Mesodermal cell (in vitro differentiated cells): ENCODE results near the gene TPM2.

Experiments used
- H3K27ac ChIP-seq: 2 replicates; pipeline ENCODE4 v1.7.0; 2013; ENCODE audit warnings: mild to moderate bottlenecking, low read depth, low read length, moderate library complexity; ENCODE audit not compliant: severe bottlenecking
- H3K36me3 ChIP-seq: 2 replicates; pipeline ENCODE4 v1.7.1; 2013; ENCODE audit warnings: mild to moderate bottlenecking, low read length, moderate library complexity; ENCODE audit not compliant: control insufficient read depth, insufficient read depth
- H3K4me1 ChIP-seq: one replicate; pipeline ENCODE4 v1.7.1; 2013; ENCODE audit warnings: mild to moderate bottlenecking, low read length; ENCODE audit not compliant: insufficient read depth, control insufficient read depth, poor library complexity, severe bottlenecking
- H3K4me3 ChIP-seq: 2 replicates; pipeline ENCODE4 v1.7.0; 2013; ENCODE audit warnings: low read length, control low read depth, mild to moderate bottlenecking; ENCODE audit not compliant: insufficient read depth, poor library complexity, severe bottlenecking; ENCODE audit errors: extremely low read depth
- H3K9me3 ChIP-seq: 2 replicates; pipeline ENCODE4 v1.7.1; 2013; ENCODE audit warnings: mild to moderate bottlenecking, low read length, moderate library complexity; ENCODE audit not compliant: control insufficient read depth
- WGBS, 2 experiments: methylation state at CpG; one replicate each; pipeline ENCODE4 v1.1.5; 2013; ENCODE audit warnings: missing lambda C conversion rate in 2 of 2; ENCODE audit not compliant: insufficient coverage in 2 of 2; 5-methylcytosine and 5-hydroxymethylcytosine counted together

The TPM2 gene

GRCh38 chr9:35691757-35692301 lies 2.1 kb upstream of the TPM2 start:
- Histone ChIP-seq H3K36me3 (peaks cover 29% of the 10 kb centered on the region), H3K4me3 (peak overlapping the region; percentile 79), H3K4me1 (peaks cover 19% of the 10 kb centered on the region), H3K9me3 (no peaks in the 10 kb centered on the region), H3K27ac (peak overlapping the region; percentile 92)
- WGBS, 2 experiments: 65 to 67% methylated on average over 10 of the region's 13 CpGs

- Histone ChIP-seq H3K4me1 (peaks cover 23% of the 10 kb centered on the region), H3K27ac (peak overlapping the region; percentile 92), H3K9me3 (no peaks in the 10 kb centered on the region), H3K36me3 (peaks cover 30% of the 10 kb centered on the region), H3K4me3 (peak overlapping the region; percentile 79)
- WGBS, 2 experiments: 12 to 18% methylated on average over 8 to 9 of the region's 10 CpGs
Observed at GRCh38 chr9:35691334-35691650, 1.6 kb upstream of the TPM2 start.

- peak overlapping the region; percentile 79 for H3K4me3 ChIP-seq
- H3K36me3 ChIP-seq: peaks cover 30% of the 10 kb centered on the region
- H3K4me1 ChIP-seq: peaks cover 23% of the 10 kb centered on the region
- H3K9me3 ChIP-seq: no peaks in the 10 kb centered on the region
- peak overlapping the region; percentile 92 for H3K27ac ChIP-seq
- 0% methylated on average over 14 to 16 of the region's 61 CpGs for WGBS, 2 experiments
Observed at GRCh38 chr9:35690614-35691333, 1.0 kb upstream of the TPM2 start.

GRCh38 chr9:35690294-35690613 lies 529 bp upstream of the TPM2 start:
- WGBS, 2 experiments: 0% methylated on average over 11 to 19 of the region's 21 CpGs
- Histone ChIP-seq H3K4me3 (peak overlapping the region; percentile 79), H3K9me3 (no peaks in the 10 kb centered on the region), H3K27ac (peak overlapping the region; percentile 92), H3K36me3 (peaks cover 30% of the 10 kb centered on the region), H3K4me1 (peaks cover 26% of the 10 kb centered on the region)

GRCh38 chr9:35688558-35689541 lies 875 bp downstream of the TPM2 start:
- H3K27ac ChIP-seq: peak overlapping the region; percentile 59
- H3K4me3 ChIP-seq: peak overlapping the region; percentile 79
- H3K36me3 ChIP-seq: peaks cover 44% of the 10 kb centered on the region
- no peaks in the 10 kb centered on the region for H3K9me3 ChIP-seq
- peaks cover 35% of the 10 kb centered on the region for H3K4me1 ChIP-seq
- WGBS, 2 experiments: 16 to 21% methylated on average over 8 to 9 of the region's 12 CpGs

GRCh38 chr9:35687972-35688557 lies 1.7 kb downstream of the TPM2 start:
- Histone ChIP-seq H3K4me3 (peak overlapping the region; percentile 79), H3K27ac (no peak overlapping the region)
- WGBS, 2 experiments: 67% methylated on average over 1 of the region's 2 CpGs; no CpG with 5 or more reads in 1 of the 2 experiments

GRCh38 chr9:35687306-35687705 lies 2.4 kb downstream of the TPM2 start:
- 90 to 100% methylated on average over 1 to 2 of the region's 2 CpGs for WGBS, 2 experiments
- Histone ChIP-seq H3K4me1 (peaks cover 40% of the 10 kb centered on the region), H3K4me3 (no peak overlapping the region), H3K9me3 (no peaks in the 10 kb centered on the region), H3K27ac (no peak overlapping the region), H3K36me3 (peaks cover 60% of the 10 kb centered on the region)

More at GRCh38 chr9:35687972-35688557, 1.7 kb downstream of the TPM2 start:
- no peaks in the 10 kb centered on the region for H3K9me3 ChIP-seq
- H3K4me1 ChIP-seq: peaks cover 35% of the 10 kb centered on the region
- peaks cover 52% of the 10 kb centered on the region for H3K36me3 ChIP-seq

GRCh38 chr9:35686222-35687203 lies 3.2 kb downstream of the TPM2 start:
- WGBS, 2 experiments: 83 to 90% methylated on average over 9 to 10 of the region's 11 CpGs

GRCh38 chr9:35685506-35685905 lies 4.2 kb downstream of the TPM2 start:
- H3K4me1 ChIP-seq: peaks cover 44% of the 10 kb centered on the region
- peaks cover 69% of the 10 kb centered on the region for H3K36me3 ChIP-seq
- H3K9me3 ChIP-seq: no peaks in the 10 kb centered on the region
- no peak overlapping the region for H3K4me3 ChIP-seq
- WGBS, 2 experiments: 96 to 97% methylated on average over 9 to 13 of the region's 13 CpGs
- H3K27ac ChIP-seq: no peak overlapping the region

More at GRCh38 chr9:35686222-35687203, 3.2 kb downstream of the TPM2 start:
- peaks cover 42% of the 10 kb centered on the region for H3K4me1 ChIP-seq
- peaks cover 68% of the 10 kb centered on the region for H3K36me3 ChIP-seq
- H3K4me3 ChIP-seq: no peak overlapping the region
- H3K9me3 ChIP-seq: no peaks in the 10 kb centered on the region
- H3K27ac ChIP-seq: peak overlapping the region; percentile 23
